ENCODE measurements around the gene ATP7A. TPM values are rescaled to one million over a fixed set of nuclear protein-coding genes. Genes with fewer than 3 reads are reported as not detected.

Gene ATP7A
- total RNA-seq, 4 donors from 2014 or later: 6.5 to 8.8 (median 6.8) TPM

DNA sequence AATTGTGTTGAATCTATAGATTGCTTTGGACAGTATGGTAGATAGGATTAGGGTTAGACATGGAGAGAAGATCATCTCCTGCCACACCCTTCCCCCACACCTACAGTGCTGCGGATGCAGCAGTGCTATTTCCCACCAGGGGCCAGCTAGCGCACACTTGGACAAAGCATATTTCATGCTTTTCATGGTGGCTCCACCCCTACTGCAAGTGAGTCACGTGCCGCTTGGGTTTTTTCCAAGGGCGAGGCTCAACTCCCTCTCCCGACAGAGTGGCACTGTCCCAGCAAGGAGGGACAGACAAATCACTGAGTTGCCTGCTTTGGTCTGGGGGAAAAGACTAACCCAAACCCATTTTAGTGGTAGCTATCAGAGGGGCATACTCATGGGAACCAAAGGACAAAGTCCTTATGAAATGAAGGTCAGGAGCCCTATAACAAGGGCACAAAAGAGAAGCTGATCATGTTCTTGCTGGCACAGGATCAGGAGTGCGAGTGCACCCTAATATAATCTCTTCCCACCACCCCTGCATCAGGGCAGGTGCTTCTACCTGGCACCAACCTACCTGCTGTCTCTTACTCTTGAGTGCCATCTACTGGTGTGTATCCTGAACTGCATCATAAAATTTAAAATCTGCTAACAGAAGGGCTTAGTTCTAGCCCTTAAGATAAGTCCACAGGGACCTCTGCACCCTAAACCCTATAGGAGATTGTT is 114.0 kb downstream of the ATP7A start:
- Histone ChIP-seq H3K4me3 (no peak overlapping the region), H3K4me1 (no peaks in the 10 kb centered on the region), H3K27me3 (no peaks in the 10 kb centered on the region), H3K9me3 (no peaks in the 10 kb centered on the region), H3K27ac (peak overlapping the region in 1 of 4 donors; percentile 27), H3K36me3 (no peaks in the 10 kb centered on the region)
- TF ChIP-seq POLR2A (IDR thresholded peaks at IDR 0.05): no peak
- TF ChIP-seq, protein P1, sequence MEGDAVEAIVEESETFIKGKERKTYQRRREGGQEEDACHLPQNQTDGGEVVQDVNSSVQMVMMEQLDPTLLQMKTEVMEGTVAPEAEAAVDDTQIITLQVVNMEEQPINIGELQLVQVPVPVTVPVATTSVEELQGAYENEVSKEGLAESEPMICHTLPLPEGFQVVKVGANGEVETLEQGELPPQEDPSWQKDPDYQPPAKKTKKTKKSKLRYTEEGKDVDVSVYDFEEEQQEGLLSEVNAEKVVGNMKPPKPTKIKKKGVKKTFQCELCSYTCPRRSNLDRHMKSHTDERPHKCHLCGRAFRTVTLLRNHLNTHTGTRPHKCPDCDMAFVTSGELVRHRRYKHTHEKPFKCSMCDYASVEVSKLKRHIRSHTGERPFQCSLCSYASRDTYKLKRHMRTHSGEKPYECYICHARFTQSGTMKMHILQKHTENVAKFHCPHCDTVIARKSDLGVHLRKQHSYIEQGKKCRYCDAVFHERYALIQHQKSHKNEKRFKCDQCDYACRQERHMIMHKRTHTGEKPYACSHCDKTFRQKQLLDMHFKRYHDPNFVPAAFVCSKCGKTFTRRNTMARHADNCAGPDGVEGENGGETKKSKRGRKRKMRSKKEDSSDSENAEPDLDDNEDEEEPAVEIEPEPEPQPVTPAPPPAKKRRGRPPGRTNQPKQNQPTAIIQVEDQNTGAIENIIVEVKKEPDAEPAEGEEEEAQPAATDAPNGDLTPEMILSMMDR (IDR thresholded peaks at IDR 0.05): peak in 4 of 6 experiments; percentile 51 to 68 (median 64)
- DNase-seq: peak in 2 of 3 donors; percentile 56 to 57

DNA sequence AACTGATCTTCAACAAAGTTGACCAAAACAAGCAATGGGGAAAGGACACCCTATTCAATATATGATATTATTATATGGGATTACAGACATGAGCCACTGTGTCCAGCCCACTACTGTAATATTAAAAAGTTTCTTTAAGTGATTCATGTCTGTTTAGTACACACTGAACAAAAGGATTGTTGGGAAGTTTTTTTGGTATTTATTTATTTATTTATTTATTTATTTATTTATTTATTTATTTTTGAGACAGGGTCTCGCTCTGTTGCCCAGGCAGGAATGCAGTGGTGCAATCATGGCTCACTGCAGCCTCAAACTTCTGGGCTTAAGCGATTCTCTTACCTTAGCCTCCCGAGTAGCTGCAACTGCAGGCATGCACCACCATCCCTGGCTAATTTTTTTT is 117.3 kb downstream of the ATP7A start:
- H3K4me3 ChIP-seq: no peak overlapping the region
- no peaks in the 10 kb centered on the region for H3K9me3 ChIP-seq
- no peak overlapping the region for H3K27ac ChIP-seq
- no peaks in the 10 kb centered on the region for H3K36me3 ChIP-seq
- H3K27me3 ChIP-seq: no peaks in the 10 kb centered on the region
- TF ChIP-seq POLR2A (IDR thresholded peaks at IDR 0.05): no peak
- TF ChIP-seq, protein P1 (IDR thresholded peaks at IDR 0.05): no peak
- no peaks in the 10 kb centered on the region for H3K4me1 ChIP-seq
- DNase-seq: no peak

DNA sequence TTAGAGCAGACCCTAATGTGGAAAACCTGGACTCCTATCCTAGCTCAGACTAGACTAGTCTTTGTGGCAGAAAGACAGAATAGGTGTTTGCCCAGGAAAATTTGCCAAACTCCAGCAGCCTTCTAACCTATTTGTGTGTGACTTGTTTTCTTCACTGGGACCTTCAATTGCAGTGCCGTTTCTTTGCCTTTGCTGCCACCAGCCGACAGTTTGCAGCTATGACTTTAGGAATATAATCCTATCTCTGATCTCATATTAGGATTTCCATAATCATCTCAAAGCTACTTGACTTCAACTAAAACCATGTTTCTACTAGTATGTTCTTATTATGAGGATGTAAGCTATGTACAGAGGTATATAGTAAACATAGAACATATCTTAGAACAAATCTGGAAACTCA is 119.2 kb downstream of the ATP7A start:
- H3K27me3 ChIP-seq: no peaks in the 10 kb centered on the region
- peak in 1 of 3 donors; percentile 52 for DNase-seq
- H3K36me3 ChIP-seq: no peaks in the 10 kb centered on the region
- no peak overlapping the region for H3K4me3 ChIP-seq
- no peaks in the 10 kb centered on the region for H3K9me3 ChIP-seq
- H3K4me1 ChIP-seq: no peaks in the 10 kb centered on the region
- H3K27ac ChIP-seq: no peak overlapping the region
- TF ChIP-seq, protein P1 (IDR thresholded peaks at IDR 0.05): peak in 4 of 6 experiments; percentile 19 to 65 (median 56)
- TF ChIP-seq POLR2A (IDR thresholded peaks at IDR 0.05): no peak

DNA sequence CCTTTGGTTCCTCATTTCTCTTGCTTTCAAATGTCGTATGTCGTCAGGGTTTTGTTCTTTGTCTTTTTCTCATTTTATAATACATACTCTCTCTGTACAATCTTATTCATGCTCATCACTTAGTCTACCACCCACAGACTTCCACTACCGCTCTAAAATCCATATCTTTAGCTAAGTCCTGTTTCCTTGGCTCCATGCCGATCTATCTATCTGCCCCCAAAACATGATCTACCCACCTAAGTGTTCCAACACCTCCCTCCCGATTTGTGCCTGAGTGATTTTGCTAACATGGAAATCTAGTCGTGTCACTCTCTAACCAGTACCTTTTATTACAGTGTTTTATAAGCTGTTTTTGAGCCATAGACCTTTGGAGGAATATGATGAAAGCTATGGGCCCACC is 124.6 kb downstream of the ATP7A start:
- H3K4me3 ChIP-seq: no peak overlapping the region
- no peak for DNase-seq
- H3K27ac ChIP-seq: no peak overlapping the region
- no peaks in the 10 kb centered on the region for H3K4me1 ChIP-seq
- H3K9me3 ChIP-seq: no peaks in the 10 kb centered on the region
- TF ChIP-seq, protein P1 (IDR thresholded peaks at IDR 0.05): no peak
- TF ChIP-seq POLR2A (IDR thresholded peaks at IDR 0.05): no peak
- no peaks in the 10 kb centered on the region for H3K36me3 ChIP-seq
- H3K27me3 ChIP-seq: no peaks in the 10 kb centered on the region

DNA sequence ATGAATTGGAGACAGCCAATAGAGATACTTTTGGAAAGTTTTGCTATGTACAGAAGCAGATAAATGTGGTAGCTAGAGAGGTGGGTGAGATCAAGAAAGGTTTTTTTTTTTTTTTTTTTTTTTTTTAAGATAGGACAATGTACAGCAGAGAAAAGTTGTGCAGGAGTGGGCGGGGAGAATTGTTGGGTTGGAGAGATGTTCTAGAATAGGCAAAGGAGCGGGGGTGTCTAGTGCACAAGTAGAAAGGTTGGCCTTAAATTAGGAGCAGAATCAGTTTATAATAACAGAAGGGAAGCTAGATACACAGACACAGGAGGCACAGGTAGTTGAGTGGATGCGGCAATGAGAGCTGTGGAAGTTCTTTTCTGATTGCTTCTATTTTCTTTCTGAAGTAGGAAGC is 127.4 kb downstream of the ATP7A start:
- H3K27me3 ChIP-seq: no peaks in the 10 kb centered on the region
- no peaks in the 10 kb centered on the region for H3K9me3 ChIP-seq
- no peak overlapping the region for H3K27ac ChIP-seq
- no peak for DNase-seq
- no peak overlapping the region for H3K4me3 ChIP-seq
- TF ChIP-seq, protein P1 (IDR thresholded peaks at IDR 0.05): no peak
- no peak for TF ChIP-seq POLR2A (IDR thresholded peaks at IDR 0.05)
- no peaks in the 10 kb centered on the region for H3K36me3 ChIP-seq
- no peaks in the 10 kb centered on the region for H3K4me1 ChIP-seq

Measured in Peyer's patch (tissue), 4 donors.